Mesothelial cell of epicardium (in vitro differentiated cells): ENCODE measurements around the gene TSPO. TPM values are rescaled to one million over a fixed set of nuclear protein-coding genes. Genes with fewer than 3 reads are reported as not detected.

Experiments used
- DNase-seq, 2 experiments: peaks; one replicate each; pipeline ENCODE4 v3.0.0; 2021; ENCODE audit warnings: low spot score in 2 of 2; ENCODE audit not compliant: unreplicated experiment in 2 of 2
- H3K27ac Mint-ChIP-seq: 2 replicates; pipeline ENCODE4 v1.8.0; 2021; ENCODE audit warnings: mixed read lengths
- H3K27me3 Mint-ChIP-seq: 2 replicates; pipeline ENCODE4 v1.8.0; 2021; ENCODE audit warnings: low read depth, mixed read lengths
- H3K36me3 Mint-ChIP-seq: 2 replicates; pipeline ENCODE4 v1.8.0; 2021; ENCODE audit warnings: mixed read lengths
- H3K4me1 Mint-ChIP-seq: 2 replicates; pipeline ENCODE4 v1.8.0; 2021; ENCODE audit warnings: mixed read lengths
- H3K4me3 Mint-ChIP-seq: 2 replicates; pipeline ENCODE4 v1.8.0; 2021; ENCODE audit warnings: mild to moderate bottlenecking, moderate library complexity, mixed read lengths
- H3K9me3 Mint-ChIP-seq: 2 replicates; pipeline ENCODE4 v1.8.0; 2021; ENCODE audit warnings: mixed read lengths
- total RNA-seq: library from RNA; stranded (reverse); gene quantifications from 3 replicates; pipeline ENCODE4 v1.2.1, GENCODE V29; 2021
- TF ChIP-seq, protein P1 (sequence below): fragments of 200-600 bp; sonication (generic); IDR thresholded peaks from one replicate; pipeline ENCODE4 v1.5.0; 2021; ENCODE audit warnings: antibody characterized with exemption; ENCODE audit not compliant: unreplicated experiment

TSPO gene
- total RNA-seq, 1 donor from 2014 or later, result 44.9 TPM

DNA sequence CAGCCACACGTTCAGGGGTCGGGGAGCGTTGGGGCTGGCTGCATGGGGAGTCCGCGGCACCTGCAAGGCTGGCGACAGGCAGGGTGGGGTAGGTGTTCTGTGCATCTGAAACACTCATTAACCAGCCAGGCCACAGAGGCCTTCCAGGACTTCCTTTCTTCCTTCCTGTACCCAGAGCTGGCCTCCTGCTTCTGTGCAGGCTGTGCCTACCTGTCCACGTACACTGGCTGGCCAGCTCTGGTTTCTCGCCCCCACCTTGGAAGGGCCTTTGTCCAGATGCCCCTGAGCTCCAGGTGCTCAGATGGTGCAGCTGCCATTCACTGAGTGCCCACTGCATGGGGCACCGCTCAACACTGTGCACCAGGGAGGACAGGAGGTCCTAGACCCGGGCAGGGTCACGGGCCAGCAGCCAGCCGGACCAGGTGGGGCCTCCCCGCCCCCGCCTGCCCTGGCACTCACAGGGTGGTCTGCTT lies 19.7 kb downstream of the TSPO start:
- no peak for DNase-seq
- TF ChIP-seq, protein P1, sequence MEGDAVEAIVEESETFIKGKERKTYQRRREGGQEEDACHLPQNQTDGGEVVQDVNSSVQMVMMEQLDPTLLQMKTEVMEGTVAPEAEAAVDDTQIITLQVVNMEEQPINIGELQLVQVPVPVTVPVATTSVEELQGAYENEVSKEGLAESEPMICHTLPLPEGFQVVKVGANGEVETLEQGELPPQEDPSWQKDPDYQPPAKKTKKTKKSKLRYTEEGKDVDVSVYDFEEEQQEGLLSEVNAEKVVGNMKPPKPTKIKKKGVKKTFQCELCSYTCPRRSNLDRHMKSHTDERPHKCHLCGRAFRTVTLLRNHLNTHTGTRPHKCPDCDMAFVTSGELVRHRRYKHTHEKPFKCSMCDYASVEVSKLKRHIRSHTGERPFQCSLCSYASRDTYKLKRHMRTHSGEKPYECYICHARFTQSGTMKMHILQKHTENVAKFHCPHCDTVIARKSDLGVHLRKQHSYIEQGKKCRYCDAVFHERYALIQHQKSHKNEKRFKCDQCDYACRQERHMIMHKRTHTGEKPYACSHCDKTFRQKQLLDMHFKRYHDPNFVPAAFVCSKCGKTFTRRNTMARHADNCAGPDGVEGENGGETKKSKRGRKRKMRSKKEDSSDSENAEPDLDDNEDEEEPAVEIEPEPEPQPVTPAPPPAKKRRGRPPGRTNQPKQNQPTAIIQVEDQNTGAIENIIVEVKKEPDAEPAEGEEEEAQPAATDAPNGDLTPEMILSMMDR, result no peak
- Mint-ChIP-seq H3K4me3 (no peak overlapping the region), H3K36me3 (peaks cover 19% of the 10 kb centered on the region), H3K27ac (no peak overlapping the region), H3K27me3 (no peaks in the 10 kb centered on the region), H3K4me1 (no peaks in the 10 kb centered on the region), H3K9me3 (no peaks in the 10 kb centered on the region)

DNA sequence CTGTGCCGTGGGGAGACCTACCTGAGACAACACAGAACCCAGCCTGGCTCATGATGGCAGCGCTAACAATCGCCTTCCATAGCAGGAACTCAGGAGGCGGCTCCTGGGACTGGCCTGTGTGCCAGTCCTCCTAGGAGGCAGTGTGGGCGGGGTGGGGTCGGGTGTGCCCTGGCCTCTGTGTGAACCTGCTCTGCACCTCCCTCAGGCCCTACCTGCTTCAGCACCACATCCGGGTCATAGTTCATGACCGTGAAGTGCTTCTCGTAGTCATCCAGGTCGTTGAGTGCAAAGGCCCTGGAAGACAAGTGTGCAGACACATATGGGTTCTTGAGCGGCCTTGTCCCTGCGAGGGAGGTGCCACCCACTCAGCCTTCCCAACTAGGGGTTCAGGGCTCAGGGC lies 20.2 kb downstream of the TSPO start:
- Mint-ChIP-seq H3K27ac (no peak overlapping the region), H3K4me3 (no peak overlapping the region), H3K4me1 (no peaks in the 10 kb centered on the region), H3K36me3 (peaks cover 18% of the 10 kb centered on the region), H3K27me3 (no peaks in the 10 kb centered on the region), H3K9me3 (no peaks in the 10 kb centered on the region)
- DNase-seq, result no peak
- TF ChIP-seq, protein P1, result no peak

DNA sequence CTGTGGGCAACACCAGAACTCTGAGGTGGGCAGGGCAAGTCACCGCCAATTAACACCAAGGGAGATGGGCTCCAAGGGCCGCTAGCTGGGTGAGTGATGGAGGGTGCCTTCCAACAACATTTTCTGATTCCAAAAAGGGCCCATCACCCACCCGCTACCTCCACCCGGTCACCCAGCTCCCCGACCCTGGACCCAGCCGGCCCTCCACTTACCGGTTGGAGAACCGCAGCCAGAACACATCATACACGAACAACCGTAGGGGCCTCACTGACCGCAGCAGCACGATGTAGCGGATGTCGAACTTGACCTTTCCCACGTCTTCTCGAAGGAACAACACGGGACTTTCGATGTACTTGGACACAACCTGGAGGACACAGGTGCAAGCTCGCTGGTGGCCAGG lies 20.8 kb downstream of the TSPO start:
- H3K27ac Mint-ChIP-seq, result no peak overlapping the region
- no peaks in the 10 kb centered on the region for H3K4me1 Mint-ChIP-seq
- H3K4me3 Mint-ChIP-seq, result no peak overlapping the region
- H3K9me3 Mint-ChIP-seq, result no peaks in the 10 kb centered on the region
- H3K27me3 Mint-ChIP-seq, result no peaks in the 10 kb centered on the region
- no peak for DNase-seq
- TF ChIP-seq, protein P1, result no peak
- H3K36me3 Mint-ChIP-seq, result peaks cover 17% of the 10 kb centered on the region

DNA sequence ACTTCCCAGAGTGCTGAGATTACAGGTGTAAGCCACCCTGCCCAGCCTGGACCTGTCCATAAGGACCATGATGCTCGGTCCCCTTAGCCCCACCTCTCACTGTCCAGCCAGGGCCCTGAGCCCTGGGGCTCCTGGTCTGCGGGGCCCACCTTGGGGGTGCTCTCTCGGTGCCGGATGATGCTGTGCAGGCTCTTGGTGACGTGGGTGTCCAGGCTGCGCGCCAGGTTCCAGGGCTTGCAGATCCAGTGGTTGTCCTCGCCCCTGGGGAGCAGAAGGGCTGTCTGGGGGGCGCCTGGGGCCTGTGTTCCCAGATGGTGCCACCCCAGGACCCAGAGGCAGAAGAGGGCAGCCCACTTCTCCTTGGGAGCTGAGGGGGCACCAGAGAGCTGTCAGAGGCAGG lies 22.2 kb downstream of the TSPO start:
- DNase-seq, result no peak
- Mint-ChIP-seq H3K4me1 (no peaks in the 10 kb centered on the region), H3K4me3 (no peak overlapping the region), H3K27me3 (no peaks in the 10 kb centered on the region), H3K36me3 (peaks cover 24% of the 10 kb centered on the region), H3K27ac (no peak overlapping the region), H3K9me3 (no peaks in the 10 kb centered on the region)
- TF ChIP-seq, protein P1, result no peak

DNA sequence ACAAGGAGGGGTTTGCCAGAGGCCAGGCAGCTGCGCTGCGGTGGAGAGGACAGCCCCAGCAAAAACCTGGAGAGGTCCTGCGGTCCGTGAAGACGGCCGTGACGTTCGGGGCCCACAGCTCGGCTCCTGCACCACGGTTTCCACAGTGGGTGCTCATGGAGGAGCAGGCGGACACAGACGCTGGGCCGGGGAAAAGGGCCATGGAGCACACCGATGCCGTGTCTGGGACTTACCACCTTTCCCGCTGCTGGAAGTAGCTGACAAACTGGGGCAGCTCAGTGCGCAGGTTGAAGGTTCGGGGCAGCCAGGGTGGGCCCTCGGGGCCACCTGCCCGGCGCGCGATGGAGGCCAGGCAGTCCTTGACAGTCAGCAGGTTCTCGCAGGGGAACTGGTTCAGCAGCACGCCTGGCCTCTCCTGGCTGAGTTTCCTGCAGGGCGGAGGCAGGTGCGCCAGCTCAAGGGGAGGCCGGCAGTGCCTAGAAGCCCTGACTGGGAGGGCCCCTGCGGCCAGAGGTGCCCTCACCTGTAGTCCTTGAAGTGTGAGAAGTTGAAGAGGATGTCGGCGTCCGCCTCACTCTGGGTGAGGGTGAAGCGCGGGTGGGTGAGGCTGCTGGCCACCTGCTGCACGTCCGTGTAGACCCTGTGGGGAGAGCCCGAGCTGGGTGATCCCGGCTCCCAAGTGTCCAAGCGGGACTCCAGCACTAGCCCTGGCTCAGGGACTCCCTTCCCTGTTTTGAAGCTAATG lies 22.8 kb downstream of the TSPO start:
- DNase-seq, result no peak
- peaks cover 25% of the 10 kb centered on the region for H3K36me3 Mint-ChIP-seq
- no peaks in the 10 kb centered on the region for H3K4me1 Mint-ChIP-seq
- H3K27me3 Mint-ChIP-seq, result no peaks in the 10 kb centered on the region
- no peak overlapping the region for H3K27ac Mint-ChIP-seq
- H3K4me3 Mint-ChIP-seq, result no peak overlapping the region
- no peaks in the 10 kb centered on the region for H3K9me3 Mint-ChIP-seq
- TF ChIP-seq, protein P1, result no peak
